ENCODE data around the gene NRXN2.

DNA sequence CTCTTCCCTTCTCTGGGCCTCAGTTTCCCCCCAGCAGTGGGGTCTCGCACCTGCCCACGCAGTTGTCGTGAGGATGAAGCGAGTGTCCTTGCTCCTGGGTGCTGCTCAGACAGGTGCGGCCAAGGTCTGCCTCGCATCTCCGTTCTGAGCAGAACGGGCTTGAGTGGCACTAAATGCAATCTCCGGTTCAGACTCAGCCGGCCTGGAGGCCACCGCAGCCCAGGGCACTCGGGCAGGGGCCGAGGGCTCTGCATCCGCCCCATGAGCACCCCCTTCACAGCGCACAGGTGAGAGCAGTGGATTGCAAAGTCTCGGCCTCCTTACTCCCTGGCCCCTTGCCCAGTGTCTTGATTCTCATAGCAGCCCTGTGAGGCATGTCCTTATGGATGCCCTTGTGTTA is 162.1 kb downstream of the NRXN2 start:
- TF ChIP-seq CTCF (conservative IDR thresholded peaks at IDR 0.05; ENCODE audit: low read length) (no peak), EZH2phosphoT487 (IDR thresholded peaks at IDR 0.05; ENCODE audit: borderline replicate concordance) (no peak)

Measured in Loucy (cell line).